LNCAP (cell line): ENCODE data around the gene IL17RA.

ENCODE experiments used
- TF ChIP-seq, protein P1 (sequence below): fragments of 450-650 bp; IDR thresholded peaks from 2 replicates; pipeline ENCODE4 v1.5.1; 2017; ENCODE audit warnings: mild to moderate bottlenecking

The IL17RA gene

DNA sequence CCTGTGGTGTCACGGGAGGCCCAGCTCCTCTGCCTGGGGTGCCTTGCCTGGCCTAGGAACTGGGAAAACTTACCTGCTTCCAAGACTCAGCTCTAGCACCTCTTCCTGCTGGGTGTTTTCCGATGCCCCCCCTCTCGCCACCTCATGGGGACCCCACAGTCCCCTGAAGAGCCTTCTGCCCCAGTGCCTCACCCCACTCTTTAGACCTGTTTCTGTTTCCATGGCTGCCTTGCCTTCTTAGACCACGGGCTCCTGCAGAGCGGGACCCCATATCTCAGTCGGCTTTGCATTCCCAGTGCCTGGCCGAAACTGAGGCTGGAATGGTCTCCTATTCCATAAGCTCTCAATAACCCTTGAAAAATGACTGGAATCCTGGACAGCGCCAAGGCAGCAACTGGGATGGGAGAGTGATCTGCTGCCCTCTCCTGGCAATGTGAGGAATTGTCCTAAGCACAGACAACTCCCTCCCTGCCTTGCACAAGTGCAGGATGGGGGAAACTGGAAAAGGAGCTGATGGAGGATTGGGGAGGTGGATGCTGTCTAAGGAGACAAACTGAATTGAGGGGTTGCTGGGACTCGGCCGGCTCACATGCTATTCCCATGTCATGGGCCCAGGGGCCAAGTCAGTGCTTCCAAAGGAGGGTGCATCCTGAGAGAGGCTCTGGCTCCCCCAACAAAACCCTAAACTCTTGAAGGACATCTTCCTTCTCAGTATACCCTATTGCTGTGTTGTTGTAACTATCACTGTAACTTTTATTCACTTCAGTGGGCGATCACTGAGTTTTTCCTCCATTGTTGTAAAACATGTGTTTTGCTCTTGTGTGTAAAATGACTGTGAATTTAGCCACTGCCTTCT, 26.6 kb upstream of the IL17RA start:
- TF ChIP-seq, protein P1, sequence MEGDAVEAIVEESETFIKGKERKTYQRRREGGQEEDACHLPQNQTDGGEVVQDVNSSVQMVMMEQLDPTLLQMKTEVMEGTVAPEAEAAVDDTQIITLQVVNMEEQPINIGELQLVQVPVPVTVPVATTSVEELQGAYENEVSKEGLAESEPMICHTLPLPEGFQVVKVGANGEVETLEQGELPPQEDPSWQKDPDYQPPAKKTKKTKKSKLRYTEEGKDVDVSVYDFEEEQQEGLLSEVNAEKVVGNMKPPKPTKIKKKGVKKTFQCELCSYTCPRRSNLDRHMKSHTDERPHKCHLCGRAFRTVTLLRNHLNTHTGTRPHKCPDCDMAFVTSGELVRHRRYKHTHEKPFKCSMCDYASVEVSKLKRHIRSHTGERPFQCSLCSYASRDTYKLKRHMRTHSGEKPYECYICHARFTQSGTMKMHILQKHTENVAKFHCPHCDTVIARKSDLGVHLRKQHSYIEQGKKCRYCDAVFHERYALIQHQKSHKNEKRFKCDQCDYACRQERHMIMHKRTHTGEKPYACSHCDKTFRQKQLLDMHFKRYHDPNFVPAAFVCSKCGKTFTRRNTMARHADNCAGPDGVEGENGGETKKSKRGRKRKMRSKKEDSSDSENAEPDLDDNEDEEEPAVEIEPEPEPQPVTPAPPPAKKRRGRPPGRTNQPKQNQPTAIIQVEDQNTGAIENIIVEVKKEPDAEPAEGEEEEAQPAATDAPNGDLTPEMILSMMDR = peak; percentile 91

DNA sequence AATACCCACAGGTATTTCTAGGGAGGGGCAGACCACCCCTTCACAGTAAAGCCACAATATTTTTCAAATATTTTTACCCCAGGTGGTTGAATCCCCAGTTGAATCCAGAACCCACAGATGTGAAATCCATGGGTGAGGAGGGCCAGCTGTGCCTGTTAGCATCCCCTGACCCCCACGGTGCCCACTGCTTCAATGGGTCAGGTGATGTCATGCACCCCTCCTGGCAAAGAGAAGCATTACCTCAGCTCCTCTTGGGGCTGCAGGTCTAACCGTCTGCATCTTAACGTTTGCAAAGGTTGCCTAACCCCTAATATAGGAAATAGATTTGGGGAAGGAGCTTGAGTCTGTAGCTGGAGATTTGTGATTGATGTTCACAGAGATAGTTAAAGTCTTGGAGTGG, 24.7 kb upstream of the IL17RA start:
- TF ChIP-seq, protein P1 = no peak

DNA sequence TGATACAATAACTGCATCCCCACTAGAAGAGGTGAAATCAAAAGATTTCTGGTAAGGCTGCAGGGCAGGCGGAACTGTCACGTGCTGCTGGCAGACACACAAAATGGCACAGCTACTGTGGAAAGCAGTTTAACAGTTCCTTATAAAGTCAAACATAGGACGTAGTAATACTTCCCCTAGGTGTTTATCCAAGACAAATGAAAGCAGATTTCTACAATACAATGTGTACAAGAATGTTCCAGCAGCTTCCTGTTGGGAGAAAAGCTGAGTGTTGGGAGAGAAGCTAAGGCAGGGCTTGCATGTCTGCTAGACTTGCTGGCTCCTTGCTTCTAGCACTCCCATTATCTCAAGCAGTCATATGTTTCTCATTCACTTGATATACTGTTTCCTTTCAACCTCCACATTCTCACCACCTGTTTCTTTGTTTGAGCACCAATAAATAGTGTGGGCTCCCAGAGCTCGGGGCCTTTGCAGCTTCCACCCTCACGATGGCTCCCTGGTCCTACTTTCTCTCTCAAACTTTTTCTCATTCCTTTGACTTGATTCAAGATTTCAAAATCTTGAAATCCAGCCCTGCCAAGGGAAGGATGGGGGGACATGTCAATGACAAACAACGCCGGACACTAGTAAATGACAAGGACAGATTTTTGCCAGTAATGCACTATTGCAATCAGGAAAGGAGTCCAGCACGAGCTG, 21.2 kb upstream of the IL17RA start:
- TF ChIP-seq, protein P1 = no peak

DNA sequence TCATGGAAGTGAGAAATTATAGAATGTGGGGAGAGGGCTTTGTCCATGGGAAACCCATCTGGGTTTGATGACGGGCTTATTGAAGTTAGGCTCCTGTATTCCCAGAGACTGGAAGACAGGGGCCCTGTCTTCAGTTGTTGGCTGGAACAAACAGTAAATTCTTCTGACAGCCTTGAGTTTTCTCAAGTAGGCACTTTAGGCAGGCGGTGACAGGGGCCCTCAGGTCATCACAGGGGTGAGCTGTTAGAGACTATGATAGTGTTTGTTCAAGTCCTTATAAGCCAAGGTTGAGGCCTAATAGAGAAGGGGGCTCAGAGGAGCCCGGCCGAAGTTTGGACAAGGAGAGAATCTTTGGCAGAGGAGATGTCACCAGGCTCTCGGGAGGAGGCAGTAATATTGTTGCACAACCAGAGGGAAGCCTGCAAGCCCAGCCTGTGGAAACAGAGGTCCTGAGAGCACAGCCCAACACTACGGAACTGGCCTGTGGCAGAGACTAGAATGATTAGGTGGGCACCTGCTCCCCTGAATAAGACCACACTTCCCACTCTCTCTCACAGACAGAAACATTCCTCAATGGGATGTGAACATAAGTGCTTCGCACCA, 20.2 kb upstream of the IL17RA start:
- TF ChIP-seq, protein P1 = no peak

DNA sequence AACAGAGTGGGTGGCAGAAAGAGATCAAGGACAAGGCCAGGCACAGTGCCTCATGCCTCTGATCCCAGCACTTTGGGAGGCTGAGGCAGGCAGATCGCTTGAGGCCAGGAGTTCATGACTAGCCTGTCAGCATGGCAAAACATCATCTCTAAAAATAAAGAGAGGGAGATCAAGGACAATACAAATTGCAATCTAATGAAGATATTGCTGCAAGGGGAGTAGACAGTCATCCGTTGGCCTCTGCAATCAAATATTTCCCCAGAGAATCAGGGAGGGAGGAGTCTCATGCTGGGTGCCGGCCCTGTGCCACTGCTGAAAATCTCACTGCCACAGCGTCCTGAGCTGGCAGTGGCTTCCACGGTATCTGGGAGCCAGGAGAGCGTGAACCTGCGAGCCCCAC, 19.4 kb upstream of the IL17RA start:
- TF ChIP-seq, protein P1 = no peak

DNA sequence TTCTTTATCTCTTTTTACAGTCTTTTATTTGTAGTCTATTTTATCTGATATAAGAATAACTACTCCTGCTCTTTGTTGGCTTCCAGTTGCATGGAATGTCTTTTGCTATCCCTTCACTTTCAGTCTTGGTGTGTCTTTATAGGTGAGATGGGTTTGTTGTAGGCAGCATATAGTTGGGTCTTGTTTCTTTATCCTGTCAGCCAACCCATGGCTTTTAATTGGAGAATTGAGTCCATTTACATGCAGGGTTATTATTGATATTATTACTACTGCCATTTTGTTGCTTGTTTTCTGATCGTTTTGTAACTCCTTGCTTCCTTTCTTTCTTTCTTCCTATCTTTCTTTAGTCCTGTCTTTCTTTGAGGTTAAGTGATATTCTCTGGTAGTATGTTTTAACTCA, 11.9 kb upstream of the IL17RA start:
- TF ChIP-seq, protein P1 = no peak

DNA sequence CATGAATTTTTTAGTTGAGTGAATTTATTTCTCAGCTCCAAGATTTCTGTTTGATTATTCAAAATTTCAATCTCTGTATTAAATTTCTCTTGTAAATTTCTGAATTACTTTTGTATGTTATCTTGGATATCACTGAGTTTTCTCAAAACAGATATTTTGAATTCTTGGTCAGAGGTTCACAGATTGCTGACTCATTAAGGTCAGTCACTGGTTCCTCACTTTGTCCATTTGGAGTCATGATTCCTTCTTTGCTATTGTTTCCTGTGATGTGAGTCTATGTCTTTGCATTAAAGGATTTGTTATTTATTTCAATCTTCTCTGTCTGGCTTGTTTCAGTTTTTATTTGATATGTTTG, 10.2 kb upstream of the IL17RA start:
- TF ChIP-seq, protein P1 = no peak
